OCI-LY1 (cell line): Measurements from ENCODE around the gene ALDH1A1.

Experiments
- CTCF ChIP-seq: fragments of 200-600 bp; sonication (generic), shearing (Covaris generic); IDR thresholded peaks from 2 replicates; pipeline ENCODE4 v1.5.1; 2017; ENCODE audit warnings: mild to moderate bottlenecking, antibody characterized with exemption, low read length, moderate library complexity, mixed read lengths
- EZH2 ChIP-seq: fragments of 200-600 bp; sonication (generic), shearing (Covaris generic); IDR thresholded peaks from 2 replicates; pipeline ENCODE4 v1.8.0; 2017; ENCODE audit warnings: borderline replicate concordance, mixed run types, mild to moderate bottlenecking, antibody characterized with exemption, low read length, moderate library complexity, mixed read lengths

GRCh38 chr9:72952914-72953313 is at the start of gene ALDH1A1:
- TF ChIP-seq CTCF (no peak), EZH2 (no peak)
